ENCODE measurements around the gene CRTC1.
"Not testable (repeated sequence)": the region's sequence is repeated elsewhere in the genome, so short reads cannot be mapped to it uniquely, and the experiment has no call there.

Gene CRTC1

DNA sequence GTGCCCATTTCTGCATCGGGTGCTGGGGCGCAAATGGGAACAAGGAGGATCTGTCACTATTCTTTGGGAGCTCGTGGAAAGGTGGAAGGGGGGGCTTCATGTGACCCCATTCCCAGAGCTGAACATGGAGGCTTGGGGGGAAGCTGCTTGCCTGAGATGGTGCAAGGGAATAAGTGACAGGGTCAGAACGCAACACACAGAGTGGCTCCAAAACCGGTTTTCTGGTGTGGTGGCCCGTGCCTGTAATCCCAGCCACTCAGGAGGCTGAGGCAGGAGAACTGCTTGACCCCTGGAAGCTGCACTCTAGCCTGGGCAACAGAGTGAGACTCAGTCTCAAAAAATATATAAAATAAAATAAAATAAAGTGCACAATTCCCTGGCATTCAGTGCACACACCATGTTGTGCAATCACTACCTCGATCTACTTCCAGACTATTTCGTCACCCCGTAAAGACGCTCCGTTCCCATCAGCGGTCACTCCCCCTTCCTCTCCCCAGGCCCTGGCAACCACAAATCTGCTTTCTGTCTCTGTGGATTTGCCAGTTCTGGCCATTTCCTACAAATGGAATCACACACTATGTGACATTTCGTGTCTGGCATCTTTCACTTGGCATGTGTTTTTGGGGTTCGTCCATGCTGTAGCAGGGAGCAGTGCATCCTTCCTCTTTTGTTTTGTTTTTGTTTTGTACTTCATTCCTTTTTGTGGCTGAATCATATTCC is 125.8 kb downstream of the CRTC1 start:
- no peak for DNase-seq

DNA sequence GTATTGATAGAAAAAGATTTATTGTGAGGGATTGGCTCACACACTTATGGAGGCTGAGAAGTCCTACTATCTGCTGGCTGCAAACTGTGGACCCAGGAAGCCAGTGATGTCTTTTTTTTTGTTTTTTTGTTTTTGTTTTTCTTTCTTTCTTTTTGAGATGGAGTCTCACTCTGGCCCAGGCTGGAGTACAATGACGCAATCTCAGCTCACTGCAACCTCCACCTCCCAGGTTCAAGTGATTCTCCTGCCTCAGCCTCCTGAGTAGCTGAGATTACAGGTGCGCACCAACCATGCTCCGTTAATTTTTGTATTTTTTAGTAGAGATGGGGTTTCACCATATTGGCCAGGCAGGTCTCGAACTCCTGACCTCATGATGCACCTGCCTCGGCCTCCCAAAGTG is 128.2 kb downstream of the CRTC1 start:
- not testable (repeated sequence) for DNase-seq

DNA sequence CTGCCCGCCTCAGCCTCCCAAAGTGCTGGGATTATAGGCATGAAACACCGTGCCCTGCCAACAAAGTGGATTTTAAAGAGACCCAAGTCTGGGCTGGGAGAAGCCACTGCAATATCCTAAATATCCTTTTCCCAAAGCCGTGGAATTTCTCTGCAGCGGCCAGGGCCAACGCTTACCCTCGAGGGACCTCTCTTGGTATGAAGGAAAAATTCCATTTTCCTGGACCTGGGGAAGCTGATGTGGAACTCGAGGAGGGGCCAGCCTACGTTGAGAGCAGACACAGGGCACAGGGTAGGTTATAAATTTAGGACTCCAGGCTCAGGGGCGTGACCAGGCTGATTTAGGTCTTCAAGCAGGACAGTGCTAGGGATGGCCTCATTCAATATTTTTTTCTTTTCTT is 130.6 kb downstream of the CRTC1 start:
- no peak for DNase-seq

DNA sequence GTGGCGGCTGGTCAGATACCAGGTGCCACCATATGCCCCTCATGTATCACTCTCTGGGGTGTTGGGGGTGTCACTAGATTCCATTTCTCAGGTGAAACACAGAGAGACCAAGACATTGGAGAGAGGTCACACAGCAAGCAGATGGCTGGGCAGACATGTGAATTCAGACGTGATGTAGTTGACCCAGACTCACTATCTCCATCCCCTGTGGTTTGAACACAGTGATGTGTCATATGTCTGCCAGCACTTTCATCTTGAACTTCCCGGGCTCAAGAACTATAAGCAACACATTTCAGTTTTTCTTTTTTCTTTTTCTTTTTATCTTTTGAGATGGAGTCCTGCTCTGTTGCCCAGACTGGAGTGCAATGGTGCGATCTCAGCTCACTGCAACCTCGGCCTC is 132.2 kb downstream of the CRTC1 start:
- DNase-seq = no peak

DNA sequence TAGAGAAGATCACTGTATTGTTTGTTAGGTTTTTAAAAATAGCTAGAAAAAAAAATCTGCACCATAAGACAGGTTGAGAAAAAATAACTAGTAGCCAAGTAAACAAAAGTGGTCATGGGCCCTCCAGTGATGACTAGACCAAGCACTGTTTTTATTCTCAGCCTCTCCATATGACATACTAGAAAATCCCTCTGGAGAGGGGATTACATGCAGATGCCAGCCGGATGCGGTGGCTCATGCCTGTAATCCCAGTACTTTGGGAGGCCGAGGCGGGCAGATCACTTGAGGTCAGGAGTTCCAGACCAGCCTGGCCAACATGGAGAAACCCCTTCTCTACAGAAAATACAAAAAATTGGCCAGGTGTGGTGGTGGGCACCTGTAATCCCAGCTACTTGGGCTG is 133.2 kb downstream of the CRTC1 start:
- not testable (repeated sequence) for DNase-seq

DNA sequence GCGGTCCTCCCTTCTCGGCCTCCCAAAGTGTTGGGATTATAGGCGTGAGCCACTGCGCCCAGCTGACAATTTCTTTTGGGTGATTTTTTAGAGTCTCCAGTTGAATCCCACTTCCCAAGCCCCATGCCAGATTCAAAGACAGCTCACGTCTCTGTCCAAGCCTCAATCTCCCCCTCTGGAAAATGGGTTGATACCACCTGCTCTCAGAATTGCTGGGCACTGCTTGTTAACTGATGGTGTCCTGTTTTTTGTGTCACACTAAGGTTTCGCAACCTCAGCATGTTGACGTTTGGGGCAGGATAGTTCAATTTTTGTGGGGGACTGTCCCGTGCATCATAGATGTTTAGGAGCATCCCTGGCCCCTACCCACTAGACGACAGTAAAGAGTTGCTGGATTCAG is 134.1 kb downstream of the CRTC1 start:
- DNase-seq = no peak

DNA sequence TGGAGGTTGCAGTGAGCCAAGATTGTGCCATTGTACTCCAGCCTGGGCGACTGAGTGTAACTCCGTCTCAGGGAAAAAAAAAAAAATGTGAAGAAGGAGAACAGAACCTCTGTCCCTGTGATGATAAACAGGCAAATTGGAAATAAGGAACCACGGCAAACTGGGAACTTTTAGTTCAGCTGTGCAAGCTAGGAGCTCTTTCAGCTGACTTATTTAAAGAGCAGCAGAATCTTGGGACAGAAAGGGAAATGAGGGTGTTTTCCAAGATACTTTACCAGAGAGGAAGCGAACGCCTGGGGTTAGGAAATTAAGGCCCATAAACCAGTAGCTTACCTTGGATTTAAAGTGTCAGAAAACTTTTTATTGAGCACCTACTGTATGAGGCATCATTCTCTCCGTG is 145.3 kb downstream of the CRTC1 start:
- no peak for DNase-seq

DNA sequence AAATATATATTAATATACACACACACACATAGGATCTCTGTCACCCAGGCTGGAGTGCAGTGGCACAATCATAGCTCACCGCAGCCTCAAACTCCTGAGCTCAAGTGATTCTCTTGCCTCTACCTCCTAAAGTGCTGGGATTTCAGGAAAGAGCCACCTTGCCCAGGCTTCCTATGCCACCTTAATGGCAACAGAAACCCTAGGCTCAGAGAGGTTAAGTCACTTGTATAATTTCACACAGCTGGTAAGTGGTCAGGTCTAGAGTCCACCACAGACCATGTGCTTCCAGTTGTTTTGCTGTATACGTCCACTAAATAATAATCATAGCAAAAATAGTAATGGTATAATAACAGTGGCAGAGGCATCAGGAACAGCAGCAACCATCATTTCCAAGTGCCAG is 147.0 kb downstream of the CRTC1 start:
- DNase-seq = no peak

DNA sequence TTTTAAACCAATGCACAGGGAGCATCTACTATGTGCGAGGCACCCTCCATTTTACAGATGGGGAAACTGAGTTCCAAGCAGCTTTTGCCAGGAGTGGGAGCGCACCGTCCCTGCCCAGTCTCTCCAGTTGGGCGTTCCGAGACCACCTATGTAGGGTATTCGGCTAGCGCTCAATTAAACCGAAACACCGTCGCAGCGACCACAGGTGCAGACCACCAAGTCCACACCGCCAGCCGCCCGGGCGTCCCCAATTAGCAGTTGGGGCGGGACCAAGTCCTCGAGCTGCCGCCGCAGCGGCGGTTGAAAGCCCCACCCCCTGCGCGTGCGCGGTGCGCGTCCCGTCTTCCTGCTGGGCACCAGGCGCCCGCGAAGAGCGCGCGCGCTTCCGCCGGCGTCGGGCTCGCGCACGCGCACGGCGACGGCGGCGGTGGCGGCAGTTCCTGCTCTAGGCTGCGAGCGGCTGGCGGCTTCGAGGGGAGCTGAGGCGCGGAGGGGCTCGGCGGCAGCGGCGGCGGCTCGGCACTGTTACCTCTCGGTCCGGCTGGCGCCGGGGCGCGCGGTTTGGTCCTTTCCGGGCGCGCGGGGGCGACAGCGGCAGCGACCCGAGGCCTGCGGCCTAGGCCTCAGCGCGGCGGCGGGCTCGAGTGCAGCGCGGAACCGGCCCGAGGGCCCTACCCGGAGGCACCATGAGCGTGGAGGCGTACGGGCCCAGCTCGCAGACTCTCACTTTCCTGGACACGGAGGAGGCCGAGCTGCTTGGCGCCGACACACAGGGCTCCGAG is 148.2 kb downstream of the CRTC1 start, which contains the start of gene UPF1:
TSS of gene UPF1 (plus strand) at position 436 of the 782 bp plus-strand sequence. CDS start at position 687, 251 bp downstream.
- DNase-seq = peak; percentile 81

All from T1000 (cell line).